Tibial nerve (tissue), 4 donors: ENCODE results near the gene PEBP1.

Source experiments
- EP300 ChIP-seq, 2 donors: sonication (generic); formaldehyde crosslinking; IDR thresholded peaks; one replicate each; pipeline ENCODE4 v1.6.1; 2017; ENCODE audit warnings: antibody characterized with exemption in 2 of 2, mild to moderate bottlenecking in 1 of 2
- TF ChIP-seq, protein P1 (sequence below), 5 experiments: fragments of 200-600 bp in 3 of 5; fragments of 450-650 bp in 2 of 5; sonication (generic) in 3 of 5; IDR thresholded peaks; one replicate each; pipeline ENCODE4 v1.5.1; 2016 to 2019; ENCODE audit warnings: antibody characterized with exemption in 5 of 5, mild to moderate bottlenecking in 3 of 5, moderate library complexity in 2 of 5

DNA sequence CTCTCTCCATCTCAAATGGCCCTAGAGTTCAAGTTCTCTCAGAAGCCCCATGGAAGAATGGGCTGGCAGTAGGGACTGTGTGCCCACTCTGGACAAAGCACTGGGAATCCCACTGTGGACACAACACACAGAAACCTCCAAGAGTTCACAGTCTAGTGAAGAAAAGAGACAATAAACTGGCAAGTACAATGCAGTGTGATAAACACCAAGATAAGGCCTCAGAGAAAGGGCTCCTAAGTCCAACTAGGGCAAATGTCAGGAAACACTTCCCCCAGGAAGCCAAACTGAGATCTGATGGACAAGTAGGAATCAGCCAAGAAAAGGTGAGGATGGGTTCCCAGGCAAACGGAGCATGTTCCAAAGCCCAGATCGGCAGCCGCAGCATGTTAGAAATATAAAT lies 37.5 kb upstream of the PEBP1 start:
- TF ChIP-seq, protein P1, sequence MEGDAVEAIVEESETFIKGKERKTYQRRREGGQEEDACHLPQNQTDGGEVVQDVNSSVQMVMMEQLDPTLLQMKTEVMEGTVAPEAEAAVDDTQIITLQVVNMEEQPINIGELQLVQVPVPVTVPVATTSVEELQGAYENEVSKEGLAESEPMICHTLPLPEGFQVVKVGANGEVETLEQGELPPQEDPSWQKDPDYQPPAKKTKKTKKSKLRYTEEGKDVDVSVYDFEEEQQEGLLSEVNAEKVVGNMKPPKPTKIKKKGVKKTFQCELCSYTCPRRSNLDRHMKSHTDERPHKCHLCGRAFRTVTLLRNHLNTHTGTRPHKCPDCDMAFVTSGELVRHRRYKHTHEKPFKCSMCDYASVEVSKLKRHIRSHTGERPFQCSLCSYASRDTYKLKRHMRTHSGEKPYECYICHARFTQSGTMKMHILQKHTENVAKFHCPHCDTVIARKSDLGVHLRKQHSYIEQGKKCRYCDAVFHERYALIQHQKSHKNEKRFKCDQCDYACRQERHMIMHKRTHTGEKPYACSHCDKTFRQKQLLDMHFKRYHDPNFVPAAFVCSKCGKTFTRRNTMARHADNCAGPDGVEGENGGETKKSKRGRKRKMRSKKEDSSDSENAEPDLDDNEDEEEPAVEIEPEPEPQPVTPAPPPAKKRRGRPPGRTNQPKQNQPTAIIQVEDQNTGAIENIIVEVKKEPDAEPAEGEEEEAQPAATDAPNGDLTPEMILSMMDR (IDR thresholded peaks at IDR 0.05) = no peak
- TF ChIP-seq EP300 (IDR thresholded peaks at IDR 0.05) = no peak
